Testis (tissue), 3 donors: ENCODE results near the gene HSP90AB1. TPM values are rescaled to one million over a fixed set of nuclear protein-coding genes. Genes with fewer than 3 reads are reported as not detected.

ENCODE experiments used
- DNase-seq: peaks from one replicate; pipeline ENCODE4 v3.0.0-alpha.2; 2019
- H3K27ac ChIP-seq, 2 donors: fragments of 200-600 bp; sonication (generic); one replicate each; pipeline ENCODE4 v1.5.1; 2019
- H3K27me3 ChIP-seq: fragments of 200-600 bp; sonication (generic); one replicate; pipeline ENCODE4 v1.5.1; 2019
- H3K36me3 ChIP-seq: fragments of 200-600 bp; sonication (generic); one replicate; pipeline ENCODE4 v1.5.1; 2017; ENCODE audit warnings: low read depth; ENCODE audit errors: missing control alignments
- H3K4me1 ChIP-seq: fragments of 200-600 bp; sonication (generic); one replicate; pipeline ENCODE4 v1.5.1; 2019
- H3K4me3 ChIP-seq, 2 donors: fragments of 200-600 bp; sonication (generic); one replicate each; pipeline ENCODE4 v1.5.1; 2017 to 2019
- H3K9me3 ChIP-seq: fragments of 200-600 bp; sonication (generic); one replicate; pipeline ENCODE4 v1.5.1; 2017
- POLR2A ChIP-seq: fragments of 450-650 bp; IDR thresholded peaks from one replicate; pipeline ENCODE4 v1.6.1; 2017; ENCODE audit warnings: antibody characterized with exemption, mild to moderate bottlenecking, moderate library complexity
- WGBS, 2 donors: methylation state at CpG; one replicate each; pipeline ENCODE4 v1.1.5; 2018; 5-methylcytosine and 5-hydroxymethylcytosine counted together
- intact Hi-C: fragments of 100-400 bp; cut with DNase I; formaldehyde crosslinking; loops from one replicate; pipeline ENCODE4 v1.15.1; 2023; ENCODE audit warnings: low total_unique reads
- polyA plus RNA-seq: library from polyadenylated mRNA; stranded (reverse); fragments of 350-450 nt; fragmentation: Illumina TruSeq; extraction: RNeasy Lipid Tissue Mini Kit (QIAGEN cat#74804); gene quantifications from one replicate; pipeline ENCODE4 v1.2.3, GENCODE V29; 2014; ENCODE audit warnings: low read depth, low replicate concordance; ENCODE audit not compliant: insufficient read depth
- total RNA-seq, 2 donors: library from RNA; depleted of rRNA; stranded (reverse); fragments of >200 nt; gene quantifications; one replicate each; pipeline ENCODE4 v1.2.3, GENCODE V29; 2016
- TF ChIP-seq, protein P1 (sequence below), 3 experiments: fragments of 450-650 bp in 2 of 3; fragments of 200-600 bp in 1 of 3; sonication (generic) in 1 of 3; IDR thresholded peaks; one replicate each; pipeline ENCODE4 v1.5.1; 2016 to 2019; ENCODE audit warnings: antibody characterized with exemption in 3 of 3, mild to moderate bottlenecking in 2 of 3, moderate library complexity in 1 of 3

Gene HSP90AB1
- total and polyA plus RNA-seq, 3 donors from 2014 or later, result 480 to 610 (median 602) TPM

DNA sequence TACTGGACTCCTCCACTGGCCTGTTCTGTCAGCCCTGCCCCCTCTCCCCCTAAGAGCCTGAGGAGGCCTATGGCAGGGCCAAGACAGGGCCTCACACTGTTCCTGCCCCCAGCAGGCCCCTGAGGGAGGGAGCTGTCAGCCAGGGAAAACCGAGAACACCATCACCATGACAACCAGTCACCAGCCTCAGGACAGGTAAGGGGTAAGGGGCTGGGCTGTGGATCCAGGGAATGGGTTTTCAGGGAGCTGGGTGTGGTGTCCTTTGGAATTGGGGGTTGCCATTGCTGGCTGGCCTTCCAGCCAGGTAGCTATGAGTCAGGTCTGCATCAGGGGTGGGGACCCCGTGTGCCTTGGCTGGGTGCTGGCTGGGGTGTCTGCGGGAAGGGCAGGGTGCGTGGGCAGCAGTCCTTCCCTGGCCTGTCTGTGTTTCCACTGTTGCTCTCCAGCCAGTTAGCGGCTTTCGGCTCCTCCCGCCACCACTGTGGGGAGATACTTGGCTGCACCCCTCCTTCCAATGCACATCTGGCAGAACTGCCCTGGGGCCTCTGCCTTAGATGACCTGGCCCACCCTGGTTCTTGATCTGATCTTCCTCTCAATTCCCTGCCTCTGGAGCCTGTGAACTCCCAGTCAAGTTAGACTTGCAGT, 19.6 kb upstream of the HSP90AB1 start:
- H3K36me3 ChIP-seq, result no peaks in the 10 kb centered on the region
- no peaks in the 10 kb centered on the region for H3K27me3 ChIP-seq
- intact Hi-C loops, result no loop called here
- no peaks in the 10 kb centered on the region for H3K9me3 ChIP-seq
- H3K4me1 ChIP-seq, result peaks cover 68% of the 10 kb centered on the region
- no peak overlapping the region for H3K4me3 ChIP-seq
- DNase-seq, result no peak
- TF ChIP-seq, protein P1, sequence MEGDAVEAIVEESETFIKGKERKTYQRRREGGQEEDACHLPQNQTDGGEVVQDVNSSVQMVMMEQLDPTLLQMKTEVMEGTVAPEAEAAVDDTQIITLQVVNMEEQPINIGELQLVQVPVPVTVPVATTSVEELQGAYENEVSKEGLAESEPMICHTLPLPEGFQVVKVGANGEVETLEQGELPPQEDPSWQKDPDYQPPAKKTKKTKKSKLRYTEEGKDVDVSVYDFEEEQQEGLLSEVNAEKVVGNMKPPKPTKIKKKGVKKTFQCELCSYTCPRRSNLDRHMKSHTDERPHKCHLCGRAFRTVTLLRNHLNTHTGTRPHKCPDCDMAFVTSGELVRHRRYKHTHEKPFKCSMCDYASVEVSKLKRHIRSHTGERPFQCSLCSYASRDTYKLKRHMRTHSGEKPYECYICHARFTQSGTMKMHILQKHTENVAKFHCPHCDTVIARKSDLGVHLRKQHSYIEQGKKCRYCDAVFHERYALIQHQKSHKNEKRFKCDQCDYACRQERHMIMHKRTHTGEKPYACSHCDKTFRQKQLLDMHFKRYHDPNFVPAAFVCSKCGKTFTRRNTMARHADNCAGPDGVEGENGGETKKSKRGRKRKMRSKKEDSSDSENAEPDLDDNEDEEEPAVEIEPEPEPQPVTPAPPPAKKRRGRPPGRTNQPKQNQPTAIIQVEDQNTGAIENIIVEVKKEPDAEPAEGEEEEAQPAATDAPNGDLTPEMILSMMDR (IDR thresholded peaks at IDR 0.05), result no peak
- no peak for TF ChIP-seq POLR2A
- H3K27ac ChIP-seq, result peak overlapping the region; percentile 44 to 84
- 54 to 62% methylated on average over 5 to 7 of the region's 7 CpGs for WGBS, 2 donors

- Histone ChIP-seq H3K36me3 (no peaks in the 10 kb centered on the region), H3K4me3 (no peak overlapping the region), H3K4me1 (peaks cover 60% of the 10 kb centered on the region), H3K27ac (peak overlapping the region; percentile 44 to 84), H3K9me3 (no peaks in the 10 kb centered on the region), H3K27me3 (no peaks in the 10 kb centered on the region)
- WGBS, 2 donors, result 73 to 93% methylated on average over 6 of the region's 6 CpGs
- TF ChIP-seq, protein P1 (IDR thresholded peaks at IDR 0.05), result no peak
- no peak for TF ChIP-seq POLR2A
- no peak for DNase-seq
- intact Hi-C loops, result no loop called here
Measured at GRCh38 chr6:44228031-44228430, 18.9 kb upstream of the HSP90AB1 start.

DNA sequence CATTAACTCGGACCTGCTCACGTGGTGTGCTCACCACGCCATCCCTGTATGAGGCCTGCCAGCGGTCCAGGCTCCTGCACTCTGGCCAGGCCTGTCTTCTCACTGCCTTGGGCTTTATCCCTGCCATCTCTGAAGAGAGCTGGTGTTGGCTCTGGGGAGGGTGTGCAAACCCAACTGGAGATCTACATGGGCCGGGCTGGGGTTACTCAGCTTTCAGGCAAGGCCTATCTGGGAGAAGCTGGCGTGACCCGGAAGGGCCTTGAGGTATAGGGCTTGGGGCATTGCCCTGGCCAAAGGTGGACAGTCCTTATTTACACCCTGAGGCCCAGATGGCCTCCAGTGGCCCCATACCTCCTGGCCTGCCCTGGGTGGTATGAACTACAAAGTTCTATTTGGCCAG, 18.5 kb upstream of the HSP90AB1 start:
- DNase-seq, result no peak
- Histone ChIP-seq H3K4me1 (peaks cover 63% of the 10 kb centered on the region), H3K27ac (peak overlapping the region; percentile 44 to 84), H3K27me3 (no peaks in the 10 kb centered on the region), H3K9me3 (no peaks in the 10 kb centered on the region), H3K36me3 (no peaks in the 10 kb centered on the region), H3K4me3 (no peak overlapping the region)
- intact Hi-C loops, result no loop called here
- whole genome bisulfite sequencing, 2 donors, result 91 to 100% methylated on average over 3 to 7 of the region's 7 CpGs
- TF ChIP-seq, protein P1 (IDR thresholded peaks at IDR 0.05), result no peak
- no peak for TF ChIP-seq POLR2A

- Histone ChIP-seq H3K36me3 (no peaks in the 10 kb centered on the region), H3K9me3 (no peaks in the 10 kb centered on the region), H3K4me3 (no peak overlapping the region), H3K27ac (peak overlapping the region; percentile 44 to 84), H3K27me3 (no peaks in the 10 kb centered on the region), H3K4me1 (peaks cover 66% of the 10 kb centered on the region)
- 50 to 60% methylated on average over 3 to 5 of the region's 5 CpGs for WGBS, 2 donors
- intact Hi-C loops, result no loop called here
- DNase-seq, result no peak
- TF ChIP-seq, protein P1 (IDR thresholded peaks at IDR 0.05), result no peak
- TF ChIP-seq POLR2A, result no peak
Measured at GRCh38 chr6:44228836-44229235, 18.1 kb upstream of the HSP90AB1 start.
